Activated CD8-positive, alpha-beta T cell treated with anti-CD3 and anti-CD28 coated beads for 36 hours (primary cell): Measurements from ENCODE around the gene GNG8. TPM values are rescaled to one million over a fixed set of nuclear protein-coding genes. Genes with fewer than 3 reads are reported as not detected.
A peak's percentile ranks its signal among the peaks of the same experiment; 100 is the strongest.

ENCODE experiments used
- ATAC-seq: fragments of 200-7000 bp; cut with Tn5 transposase; one replicate; pipeline ENCODE4 v1.10.0; 2021; ENCODE audit warnings: mild to moderate bottlenecking, moderate library complexity
- CTCF ChIA-PET: fragments of 350-600 bp; sonication (Branson Sonifier 250); formaldehyde crosslinking; loops from one replicate; lab custom pipeline; 2021; ENCODE audit warnings: antibody characterized with exemption; lab: Charles Lee
- POLR2A ChIA-PET: fragments of 350-600 bp; sonication (Branson Sonifier 250); formaldehyde crosslinking; loops from one replicate; lab custom pipeline; 2021; ENCODE audit warnings: antibody characterized with exemption; lab: Charles Lee
- DNase-seq: peaks from one replicate; pipeline ENCODE4 v3.0.0-alpha.2; 2020
- H3K27ac Mint-ChIP-seq: one replicate; pipeline ENCODE4 v1.8.0; 2021; ENCODE audit warnings: mild to moderate bottlenecking, mixed read lengths
- H3K27me3 Mint-ChIP-seq: one replicate; pipeline ENCODE4 v1.8.0; 2021; ENCODE audit warnings: mixed read lengths
- H3K36me3 Mint-ChIP-seq: one replicate; pipeline ENCODE4 v1.8.0; 2021; ENCODE audit warnings: low read depth, mixed read lengths
- H3K4me1 Mint-ChIP-seq: one replicate; pipeline ENCODE4 v1.8.0; 2021; ENCODE audit warnings: low read depth, mixed read lengths
- H3K4me3 Mint-ChIP-seq: one replicate; pipeline ENCODE4 v1.8.0; 2021; ENCODE audit warnings: mild to moderate bottlenecking, moderate library complexity, mixed read lengths
- H3K9me3 Mint-ChIP-seq: one replicate; pipeline ENCODE4 v1.8.0; 2021; ENCODE audit warnings: mixed read lengths
- CTCF ChIP-seq: fragments of 200-600 bp; IDR thresholded peaks from one replicate; pipeline ENCODE4 v1.8.0; 2022; ENCODE audit warnings: antibody characterized with exemption, mild to moderate bottlenecking
- intact Hi-C: fragments of 100-400 bp; cut with micrococcal nuclease; formaldehyde crosslinking; loops from one replicate; pipeline ENCODE4 v1.10.0; 2022
- total RNA-seq, 2 experiments: library from RNA; stranded (reverse); gene quantifications; one replicate each; pipeline ENCODE4 v1.2.3, GENCODE V29; 2021

Gene GNG8
- total RNA-seq, 2 experiments from 2014 or later, result 33.0 to 45.4 TPM

DNA sequence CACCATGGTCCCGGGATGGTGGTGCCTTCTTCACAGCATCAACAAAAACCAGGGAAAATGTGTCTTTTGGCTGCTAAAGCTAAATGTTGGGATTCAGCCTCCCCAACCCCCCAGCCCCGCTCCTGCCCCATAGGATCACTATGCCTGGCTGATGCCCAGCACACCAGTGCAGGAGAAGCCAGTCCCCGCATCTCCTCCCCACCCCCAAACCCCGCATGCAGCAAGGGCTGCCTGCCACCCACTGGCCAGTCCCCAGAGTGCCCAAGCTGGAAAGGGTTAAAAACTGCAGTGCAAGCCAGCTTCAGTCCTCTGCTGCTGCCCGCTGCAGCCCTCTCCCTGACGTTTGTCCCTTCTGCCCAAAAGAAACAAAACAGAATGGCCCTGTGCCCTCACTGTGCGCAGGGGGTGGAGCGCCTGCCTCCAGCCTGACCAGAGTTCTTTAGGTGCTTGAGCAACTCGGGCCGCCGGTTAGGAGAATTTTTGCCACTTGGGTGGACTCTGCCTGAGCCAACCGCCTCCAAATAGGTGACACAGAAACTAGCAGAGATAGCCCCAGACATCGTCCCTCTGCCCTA is 31.1 kb downstream of the GNG8 start:
- ChIA-PET CTCF (interaction anchor here (19.7 kb wide), 1 partner anchor 58 kb away, joined by 300 read pairs; the partner anchor contains the start of gene DACT3), POLR2A (interaction anchor here (0.8 to 10.7 kb wide), 5 partner anchors 11 to 57 kb away, joined by 3 to 232 read pairs (median 4); no protein-coding TSS in a partner anchor)
- Mint-ChIP-seq H3K4me1 (peaks cover 44% of the 10 kb centered on the region), H3K9me3 (no peaks in the 10 kb centered on the region), H3K27ac (no peak overlapping the region), H3K4me3 (no peak overlapping the region), H3K27me3 (no peaks in the 10 kb centered on the region), H3K36me3 (peaks cover 61% of the 10 kb centered on the region)
- intact Hi-C loops, result no loop called here
- no peak for TF ChIP-seq CTCF
- ATAC-seq, result no peak
- DNase-seq, result no peak

GRCh38 chr19:46603752-46604231 is 32.2 kb downstream of the GNG8 start:
- POLR2A ChIA-PET, result interaction anchor here (3.9 to 10.7 kb wide), 2 partner anchors 12 to 184 kb away, joined by 20 to 232 read pairs; partner anchors contain the start of gene SLC1A5
- Mint-ChIP-seq H3K27ac (peak overlapping the region; percentile 100), H3K4me3 (peak overlapping the region; percentile 99), H3K27me3 (no peaks in the 10 kb centered on the region), H3K4me1 (peaks cover 37% of the 10 kb centered on the region), H3K36me3 (peaks cover 51% of the 10 kb centered on the region), H3K9me3 (peaks cover 3% of the 10 kb centered on the region)
- ATAC-seq, result no peak
- DNase-seq, result no peak
- CTCF ChIA-PET, result interaction anchor here (4.0 to 19.7 kb wide), 3 partner anchors 9 to 59 kb away, joined by 34 to 300 read pairs (median 56); partner anchors contain the start of gene DACT3
- intact Hi-C loops, result no loop called here
- no peak for TF ChIP-seq CTCF

DNA sequence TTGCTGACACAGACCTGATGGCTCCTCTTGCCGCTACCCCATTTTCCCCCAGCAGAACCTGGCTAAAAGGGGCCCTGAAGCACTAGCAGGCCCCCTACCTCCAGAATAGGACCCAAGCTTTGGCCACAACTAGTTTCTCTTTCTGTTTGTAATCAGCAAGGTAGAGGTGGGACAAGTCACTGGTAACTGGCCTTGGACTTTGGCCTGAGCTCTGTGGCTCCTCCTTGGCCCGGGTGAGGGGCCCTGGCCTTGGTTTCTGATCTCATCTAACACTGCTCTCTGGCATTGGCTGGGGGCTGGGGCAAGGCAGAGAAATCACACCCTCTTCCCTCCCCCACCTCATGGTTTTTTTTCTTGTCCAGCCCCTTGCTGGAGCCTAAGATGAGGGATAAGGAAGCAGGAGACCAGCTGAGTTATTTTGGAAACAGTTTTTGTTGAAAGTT is 32.8 kb downstream of the GNG8 start:
- Mint-ChIP-seq H3K9me3 (peaks cover 7% of the 10 kb centered on the region), H3K4me3 (peak overlapping the region; percentile 99), H3K4me1 (peaks cover 35% of the 10 kb centered on the region), H3K27ac (peak overlapping the region; percentile 100), H3K36me3 (peaks cover 52% of the 10 kb centered on the region), H3K27me3 (no peaks in the 10 kb centered on the region)
- no peak for ATAC-seq
- TF ChIP-seq CTCF, result no peak
- intact Hi-C loops, result no loop called here
- ChIA-PET CTCF (interaction anchor here (0.6 to 4.3 kb wide), 3 partner anchors 9 to 58 kb away, joined by 3 to 56 read pairs (median 34); partner anchors contain the start of gene DACT3), POLR2A (interaction anchor here (1.4 to 10.7 kb wide), 7 partner anchors 12 to 185 kb away, joined by 3 to 232 read pairs (median 8); partner anchors contain the start of gene SLC1A5)
- DNase-seq, result no peak

DNA sequence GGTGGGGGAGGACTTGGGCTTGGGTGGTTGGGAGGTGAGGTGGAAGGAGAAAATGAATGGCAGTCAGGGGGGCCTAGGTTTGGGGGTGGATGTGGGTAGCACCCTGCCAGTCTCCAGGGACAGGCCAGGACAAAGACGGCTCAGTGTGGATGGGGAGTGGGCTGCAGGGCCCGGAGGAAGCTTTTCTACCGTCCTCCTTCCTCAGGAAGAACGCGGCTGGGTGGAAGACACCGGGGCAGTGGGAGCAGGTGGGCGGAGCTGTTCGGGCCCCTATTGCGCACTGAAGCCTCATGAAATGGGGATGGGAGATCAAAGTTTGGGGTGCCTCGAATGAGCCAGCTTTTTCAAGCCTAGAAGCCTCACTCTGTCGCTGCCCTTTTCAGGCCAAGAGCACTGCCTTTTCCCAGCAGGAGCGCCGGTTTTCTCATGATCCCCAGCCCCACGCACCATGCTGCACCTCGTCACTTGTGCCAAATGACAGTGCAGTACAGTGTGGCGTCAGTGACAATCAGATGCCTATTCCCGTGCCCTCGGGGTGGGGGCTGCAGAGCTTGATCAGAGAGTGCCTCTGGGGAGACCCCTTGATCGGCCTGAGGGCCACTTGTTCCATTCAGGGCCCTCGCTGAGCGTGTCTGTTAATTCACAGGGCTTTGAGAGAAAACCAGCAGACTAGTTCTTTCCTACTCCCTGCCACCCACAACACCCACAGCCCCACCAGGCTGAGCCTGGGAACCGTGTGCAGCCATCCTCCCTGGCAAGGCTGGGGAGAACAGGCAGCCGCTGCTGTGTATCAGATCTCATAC is 33.4 kb downstream of the GNG8 start:
- peak; percentile 14 for ATAC-seq
- Mint-ChIP-seq H3K27ac (peak overlapping the region; percentile 100), H3K27me3 (no peaks in the 10 kb centered on the region), H3K36me3 (peaks cover 50% of the 10 kb centered on the region), H3K4me1 (peaks cover 32% of the 10 kb centered on the region), H3K4me3 (peak overlapping the region; percentile 99), H3K9me3 (peaks cover 11% of the 10 kb centered on the region)
- TF ChIP-seq CTCF, result no peak
- POLR2A ChIA-PET, result interaction anchor here (0.7 to 10.7 kb wide), 15 partner anchors 13 to 252 kb away, joined by 3 to 232 read pairs (median 7); partner anchors contain the start of genes DACT3, PRKD2, PTGIR and SLC1A5
- CTCF ChIA-PET, result interaction anchor here (0.6 to 4.3 kb wide), 6 partner anchors 10 to 65 kb away, joined by 3 to 56 read pairs (median 7); partner anchors contain the start of gene DACT3
- intact Hi-C loops, result no loop called here
- peak; percentile 77 for DNase-seq
